Activated CD4-positive, alpha-beta T cell treated with anti-CD3 and anti-CD28 coated beads, Interleukin-2, amount 50 U/mL, for 16 hours (primary cell): ENCODE measurements around the gene HSD3B7.

Experiments used
- DNase-seq: peaks from one replicate; pipeline ENCODE4 v3.0.0-alpha.2; 2020

The HSD3B7 gene

GRCh38 chr16:30983898-30984610, 953 bp upstream of the HSD3B7 start:
- DNase-seq = no peak

GRCh38 chr16:30985401-30986128, 558 bp downstream of the HSD3B7 start:
- no peak for DNase-seq

GRCh38 chr16:30986129-30986991, 1.4 kb downstream of the HSD3B7 start:
- no peak for DNase-seq

GRCh38 chr16:30987581-30988190, 2.7 kb downstream of the HSD3B7 start:
- DNase-seq = no peak

- no peak for DNase-seq
These were observed 4.6 kb downstream of the HSD3B7 start for GRCh38 chr16:30989469-30990047.

- no peak for DNase-seq
These were observed 5.1 kb downstream of the HSD3B7 start for GRCh38 chr16:30990105-30990504.

- no peak for DNase-seq
These were observed 6.0 kb downstream of the HSD3B7 start for GRCh38 chr16:30991052-30991451.

- no peak for DNase-seq
These were observed 7.3 kb downstream of the HSD3B7 start for GRCh38 chr16:30992276-30992780.

GRCh38 chr16:30992931-30993816, 8.2 kb downstream of the HSD3B7 start:
- no peak for DNase-seq

GRCh38 chr16:30995927-30996323, 10.9 kb downstream of the HSD3B7 start:
- no peak for DNase-seq

- no peak for DNase-seq
These were observed 11.4 kb downstream of the HSD3B7 start for GRCh38 chr16:30996324-30996984.

GRCh38 chr16:30996985-30997724, 12.1 kb downstream of the HSD3B7 start:
- DNase-seq = peak; percentile 86

GRCh38 chr16:30997725-30998711, 13.0 kb downstream of the HSD3B7 start:
- DNase-seq = no peak

GRCh38 chr16:30998852-30999761, 14.1 kb downstream of the HSD3B7 start:
- no peak for DNase-seq

- DNase-seq = no peak
These were observed 15.8 kb downstream of the HSD3B7 start for GRCh38 chr16:31000671-31001382.

GRCh38 chr16:31001507-31002249, 16.7 kb downstream of the HSD3B7 start:
- DNase-seq = no peak
